Stimulated activated CD4-positive, alpha-beta T cell treated with anti-CD3 and anti-CD28 coated beads, Interleukin-1b, Interleukin-23, amount 100 ng/mL, for 1 hour (primary cell): Measurements from ENCODE around the gene PIGZ.

Source experiments
- DNase-seq, 2 donors: peaks; one replicate each; pipeline ENCODE4 v3.0.0-alpha.2; 2020; ENCODE audit warnings: low read depth in 2 of 2

Gene PIGZ

DNA sequence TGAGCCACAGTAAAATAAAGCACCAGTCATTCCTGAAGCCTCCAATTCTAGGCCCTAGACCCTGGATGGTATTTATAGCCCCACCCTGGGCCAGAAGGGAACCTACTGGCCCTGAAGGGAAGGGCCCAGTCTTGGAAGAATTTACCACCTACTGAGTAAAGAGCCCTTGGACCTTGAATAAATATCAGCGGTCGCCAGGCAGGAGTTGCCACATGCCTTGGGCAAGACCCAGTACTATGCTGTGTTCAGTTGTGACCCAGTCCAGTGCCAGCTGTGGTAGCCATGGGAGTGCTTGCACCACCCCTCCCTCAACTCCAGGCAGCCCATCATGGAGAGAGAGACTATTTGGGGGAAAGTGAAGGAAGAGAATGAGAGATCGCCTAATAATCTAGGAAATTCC lies 53.3 kb downstream of the PIGZ start:
- no peak for DNase-seq

DNA sequence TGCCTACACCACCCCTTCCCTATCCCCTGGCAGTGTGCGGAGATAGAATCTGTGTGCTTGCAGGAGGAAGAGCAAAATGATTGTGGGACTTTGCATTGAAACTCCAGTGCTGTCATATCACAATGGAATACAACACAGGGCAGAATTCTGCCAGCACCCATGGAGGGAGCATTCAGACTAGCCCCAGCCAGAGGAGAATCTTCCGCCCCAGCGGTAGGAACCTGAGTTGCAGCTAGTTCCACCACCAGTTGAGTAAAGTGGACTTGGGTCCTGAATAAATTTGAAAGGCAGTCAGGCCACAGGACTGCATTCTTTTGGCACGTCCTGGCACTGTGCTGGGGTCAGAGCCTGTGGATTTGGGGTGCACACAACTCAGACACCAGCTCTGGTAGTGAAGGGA lies 53.8 kb downstream of the PIGZ start:
- DNase-seq = no peak

DNA sequence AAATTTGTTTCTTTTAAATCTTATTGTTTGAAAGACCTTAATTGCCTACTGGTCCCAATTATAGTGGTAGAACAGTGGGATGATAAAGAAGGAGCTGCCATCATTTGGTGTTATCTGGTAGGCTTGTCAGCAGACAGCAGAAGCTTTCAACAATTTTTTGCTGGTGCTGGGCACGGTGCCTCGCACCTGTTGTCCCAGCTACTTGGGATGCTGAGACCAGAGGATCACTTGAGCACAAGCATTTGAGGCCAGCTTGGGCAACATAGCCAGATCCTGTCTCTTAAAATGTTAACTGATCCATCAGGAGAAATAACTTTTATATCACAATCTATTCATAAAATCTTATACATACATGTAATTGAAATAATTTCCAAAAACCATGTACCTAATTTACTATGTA lies 64.9 kb downstream of the PIGZ start:
- DNase-seq = no peak

GRCh38 chr3:196902296-196902695 lies 66.3 kb downstream of the PIGZ start:
- DNase-seq = no peak

DNA sequence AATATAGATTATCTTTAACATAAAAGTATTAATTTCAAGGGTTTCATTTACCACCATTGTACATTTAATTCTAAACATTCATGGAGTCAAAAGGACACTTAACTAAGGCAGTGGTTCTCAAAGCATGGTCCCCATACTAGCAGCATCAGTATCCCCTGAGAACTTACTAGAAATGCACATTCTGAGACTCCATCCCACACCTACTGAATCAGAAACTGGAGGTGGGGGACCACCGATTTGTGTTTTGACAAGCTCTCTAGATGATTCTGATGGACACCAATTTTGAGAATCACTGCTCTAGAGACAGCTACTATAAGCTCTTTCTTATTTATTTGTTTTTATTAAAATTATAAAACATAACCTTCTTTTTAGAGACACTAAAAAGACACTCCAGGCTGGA lies 66.9 kb downstream of the PIGZ start:
- no peak for DNase-seq
